ENCODE data around the gene UBTD1. TPM values are rescaled to one million over a fixed set of nuclear protein-coding genes. Genes with fewer than 3 reads are reported as not detected.

Gene UBTD1
- total and polyA plus RNA-seq, 8 donors = 3.9 to 9.0 (median 5.4) TPM

DNA sequence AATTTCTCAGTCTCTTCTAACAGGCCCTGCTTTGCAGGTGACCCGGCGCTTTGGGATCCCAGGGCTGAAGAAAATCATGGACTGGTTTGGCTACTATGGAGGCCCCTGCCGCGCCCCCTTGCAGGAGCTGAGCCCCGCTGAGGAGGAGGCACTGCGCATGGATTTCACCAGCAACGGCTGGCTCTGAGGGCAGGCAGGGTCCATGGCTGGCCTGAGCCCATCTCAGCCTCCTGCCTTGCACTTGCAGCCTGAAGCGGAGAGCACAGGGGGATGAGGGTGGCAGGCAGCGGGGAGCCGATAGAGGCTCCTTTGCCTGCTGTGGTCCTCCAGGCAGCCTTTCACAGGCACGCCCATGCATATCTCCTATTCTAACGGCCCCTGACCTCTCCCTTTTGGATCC, 112.7 kb downstream of the UBTD1 start:
- TF ChIP-seq, protein P1, sequence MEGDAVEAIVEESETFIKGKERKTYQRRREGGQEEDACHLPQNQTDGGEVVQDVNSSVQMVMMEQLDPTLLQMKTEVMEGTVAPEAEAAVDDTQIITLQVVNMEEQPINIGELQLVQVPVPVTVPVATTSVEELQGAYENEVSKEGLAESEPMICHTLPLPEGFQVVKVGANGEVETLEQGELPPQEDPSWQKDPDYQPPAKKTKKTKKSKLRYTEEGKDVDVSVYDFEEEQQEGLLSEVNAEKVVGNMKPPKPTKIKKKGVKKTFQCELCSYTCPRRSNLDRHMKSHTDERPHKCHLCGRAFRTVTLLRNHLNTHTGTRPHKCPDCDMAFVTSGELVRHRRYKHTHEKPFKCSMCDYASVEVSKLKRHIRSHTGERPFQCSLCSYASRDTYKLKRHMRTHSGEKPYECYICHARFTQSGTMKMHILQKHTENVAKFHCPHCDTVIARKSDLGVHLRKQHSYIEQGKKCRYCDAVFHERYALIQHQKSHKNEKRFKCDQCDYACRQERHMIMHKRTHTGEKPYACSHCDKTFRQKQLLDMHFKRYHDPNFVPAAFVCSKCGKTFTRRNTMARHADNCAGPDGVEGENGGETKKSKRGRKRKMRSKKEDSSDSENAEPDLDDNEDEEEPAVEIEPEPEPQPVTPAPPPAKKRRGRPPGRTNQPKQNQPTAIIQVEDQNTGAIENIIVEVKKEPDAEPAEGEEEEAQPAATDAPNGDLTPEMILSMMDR (IDR thresholded peaks at IDR 0.05) = no peak
- FAIRE-seq (no peak), ATAC-seq (no peak), DNase-seq (no peak)
- 85 to 89% methylated on average over 12 of the region's 12 CpGs for WGBS, 2 donors
- intact Hi-C loops (cut with DNase I) = no loop called here
- Histone ChIP-seq H3K36me3 (no peaks in the 10 kb centered on the region), H3K27me3 (no peaks in the 10 kb centered on the region), H3K27ac (no peak overlapping the region), H3K4me3 (no peak overlapping the region), H3K4me1 (no peaks in the 10 kb centered on the region), H3K9me3 (no peaks in the 10 kb centered on the region)

DNA sequence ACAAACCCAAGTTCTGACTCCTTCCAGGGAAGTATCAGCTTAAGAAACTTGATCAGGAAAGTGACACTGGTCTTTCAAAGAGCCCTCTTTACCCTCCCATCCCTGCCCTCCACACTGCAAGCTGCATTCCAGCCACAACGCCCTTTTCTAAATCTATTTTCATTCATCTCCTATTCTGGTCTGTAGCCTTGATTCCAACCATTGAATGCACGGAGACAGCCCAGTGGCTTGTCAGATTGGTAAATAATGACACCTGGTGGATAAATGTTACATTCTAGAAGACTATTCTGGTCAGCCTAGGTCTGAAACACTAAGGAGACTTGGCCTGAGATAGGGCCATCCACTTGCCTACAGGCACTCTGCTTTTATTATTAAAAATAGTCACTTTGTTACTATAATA, 113.7 kb downstream of the UBTD1 start:
- intact Hi-C loops (cut with DNase I) = no loop called here
- H3K36me3 ChIP-seq = no peaks in the 10 kb centered on the region
- no peak for DNase-seq
- TF ChIP-seq, protein P1 (IDR thresholded peaks at IDR 0.05) = no peak
- FAIRE-seq = peak; percentile 17
- H3K4me1 ChIP-seq = no peaks in the 10 kb centered on the region
- no peak overlapping the region for H3K4me3 ChIP-seq
- 40 to 51% methylated on average over 2 of the region's 2 CpGs for WGBS, 2 donors
- H3K9me3 ChIP-seq = no peaks in the 10 kb centered on the region
- no peaks in the 10 kb centered on the region for H3K27me3 ChIP-seq
- H3K27ac ChIP-seq = no peak overlapping the region
- ATAC-seq = peak in 3 of 4 donors; percentile 76 to 90 (median 81)

DNA sequence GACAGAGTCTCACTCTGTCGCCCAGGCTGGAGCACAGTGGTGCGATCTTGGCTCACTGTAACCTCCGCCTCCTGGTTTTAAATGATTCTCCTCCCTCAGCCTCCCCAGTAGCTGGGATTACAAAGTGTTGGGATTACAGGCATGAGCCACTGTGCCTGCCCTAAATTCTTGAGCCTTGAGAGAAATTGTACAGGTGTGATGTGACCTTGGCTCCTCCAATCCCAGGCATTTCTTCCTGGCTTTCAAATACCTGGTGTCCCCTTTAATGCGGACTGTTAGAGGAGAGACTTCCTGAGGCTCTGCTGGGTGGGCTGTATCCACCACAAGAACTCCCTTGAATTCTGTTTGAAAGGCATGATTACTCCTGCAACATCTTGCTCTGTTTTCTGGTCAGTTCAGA, 119.6 kb downstream of the UBTD1 start:
- Histone ChIP-seq H3K9me3 (no peaks in the 10 kb centered on the region), H3K4me3 (no peak overlapping the region), H3K27ac (no peak overlapping the region), H3K27me3 (no peaks in the 10 kb centered on the region), H3K4me1 (peaks cover 0 to 2% (median 0%) of the 10 kb centered on the region in 3 donors), H3K36me3 (no peaks in the 10 kb centered on the region)
- TF ChIP-seq, protein P1 (IDR thresholded peaks at IDR 0.05) = no peak
- DNase-seq (no peak), FAIRE-seq (no peak), ATAC-seq (peak in 2 of 4 donors; percentile 57 to 82)
- WGBS, 2 donors = 77 to 80% methylated on average over 4 of the region's 4 CpGs
- intact Hi-C loops (cut with DNase I) = no loop called here

DNA sequence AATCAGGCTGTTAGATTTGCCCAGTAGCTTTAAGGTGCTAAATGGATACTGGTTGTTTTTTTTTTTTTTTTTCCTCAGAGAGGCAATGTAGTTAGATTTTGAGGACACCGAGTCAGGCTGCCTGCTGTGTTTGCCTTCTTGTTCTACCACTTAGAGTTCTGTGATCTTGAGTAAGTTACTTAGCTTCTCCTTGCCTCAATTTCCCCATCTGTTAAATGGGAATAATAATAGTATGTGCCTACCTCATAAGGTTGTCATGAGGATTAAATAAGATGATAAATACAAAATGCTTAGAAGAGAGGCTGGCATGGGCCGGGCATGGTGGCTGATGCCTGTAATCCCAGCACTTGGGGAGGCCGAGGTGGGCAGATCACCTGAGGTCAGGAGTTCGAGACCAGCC, 120.0 kb downstream of the UBTD1 start:
- 93 to 94% methylated on average over 4 of the region's 4 CpGs for WGBS, 2 donors
- TF ChIP-seq, protein P1 (IDR thresholded peaks at IDR 0.05) = no peak
- Histone ChIP-seq H3K27ac (no peak overlapping the region), H3K9me3 (no peaks in the 10 kb centered on the region), H3K27me3 (no peaks in the 10 kb centered on the region), H3K4me1 (peaks cover 0 to 3% (median 0%) of the 10 kb centered on the region in 3 donors), H3K36me3 (no peaks in the 10 kb centered on the region), H3K4me3 (no peak overlapping the region)
- intact Hi-C loops (cut with DNase I) = no loop called here
- no peak for FAIRE-seq
- no peak for DNase-seq
- no peak for ATAC-seq

Other genes with a start within 250 kb of the UBTD1 start
- 1 to 10 TPM; 1.3 to 4.8 (median 2.8) TPM for gene ARHGAP19, start 206.3 kb upstream of the UBTD1 start, total RNA-seq
- gene ARHGAP19, start 206.3 kb upstream of the UBTD1 start, polyA plus RNA-seq = 1 to 10 TPM; 1.1 to 2.3 TPM
- gene FRAT1, start 179.7 kb upstream of the UBTD1 start, total RNA-seq = 1 to 10 TPM; 2.6 to 5.2 (median 3.4) TPM
- 1 to 10 TPM; 1.6 to 1.7 TPM for gene FRAT1, start 179.7 kb upstream of the UBTD1 start, polyA plus RNA-seq
- gene FRAT2, start 164.2 kb upstream of the UBTD1 start, total RNA-seq = 10 to 100 TPM in 2 of 6 donors, 1 to 10 TPM in 4; 8.7 to 15.0 (median 9.9) TPM
- 1 to 10 TPM; 4.3 to 5.5 TPM for gene FRAT2, start 164.2 kb upstream of the UBTD1 start, polyA plus RNA-seq
- 10 to 100 TPM; 22.3 to 40.1 (median 27.1) TPM for gene RRP12, start 97.6 kb upstream of the UBTD1 start, total RNA-seq
- 10 to 100 TPM; 36.4 to 44.9 TPM for gene RRP12, start 97.6 kb upstream of the UBTD1 start, polyA plus RNA-seq
- gene PGAM1, start 72.7 kb upstream of the UBTD1 start, total RNA-seq = 10 to 100 TPM; 31.4 to 72.8 (median 46.6) TPM
- gene PGAM1, start 72.7 kb upstream of the UBTD1 start, polyA plus RNA-seq = 10 to 100 TPM; 22.2 to 59.5 TPM
- 10 to 100 TPM; 13.0 to 19.4 (median 17.9) TPM for gene EXOSC1, start 52.9 kb upstream of the UBTD1 start, total RNA-seq
- gene EXOSC1, start 52.9 kb upstream of the UBTD1 start, polyA plus RNA-seq = 10 to 100 TPM; 24.1 to 27.6 TPM
- 10 to 100 TPM; 11.4 to 22.7 (median 15.1) TPM for gene ZDHHC16, start 52.7 kb upstream of the UBTD1 start, total RNA-seq
- 10 to 100 TPM; 17.6 to 18.8 TPM for gene ZDHHC16, start 52.7 kb upstream of the UBTD1 start, polyA plus RNA-seq
- gene MMS19, start 502 bp upstream of the UBTD1 start, total RNA-seq = 10 to 100 TPM; 18.0 to 33.3 (median 22.3) TPM
- gene MMS19, start 502 bp upstream of the UBTD1 start, polyA plus RNA-seq = 10 to 100 TPM; 40.2 to 65.7 TPM
- gene ANKRD2, start 73.9 kb downstream of the UBTD1 start, total RNA-seq = under 1 TPM; 0.12 to 0.56 (median 0.29) TPM
- 1 to 10 TPM in 1 of 2 donors, under 1 TPM in 1; 0.61 to 1.6 TPM for gene ANKRD2, start 73.9 kb downstream of the UBTD1 start, polyA plus RNA-seq
- gene HOGA1, start 85.5 kb downstream of the UBTD1 start, total RNA-seq = 10 to 100 TPM in 2 of 6 donors, 1 to 10 TPM in 4; 7.2 to 14.9 (median 8.7) TPM
- gene HOGA1, start 85.5 kb downstream of the UBTD1 start, polyA plus RNA-seq = 10 to 100 TPM; 15.9 to 20.5 TPM
- gene C10orf62, start 90.8 kb downstream of the UBTD1 start, total RNA-seq = 1 to 10 TPM in 2 of 6 donors, under 1 TPM in 4; 0.34 to 1.9 (median 0.61) TPM
- under 1 TPM; 0.12 to 0.95 TPM for gene C10orf62, start 90.8 kb downstream of the UBTD1 start, polyA plus RNA-seq
- 1 to 10 TPM; 3.3 to 6.4 (median 4.5) TPM for gene MORN4, start 134.6 kb downstream of the UBTD1 start, total RNA-seq
- 1 to 10 TPM; 4.8 to 8.9 TPM for gene MORN4, start 134.6 kb downstream of the UBTD1 start, polyA plus RNA-seq
- gene PI4K2A, start 141.7 kb downstream of the UBTD1 start, total RNA-seq = 1 to 10 TPM; 2.2 to 8.9 (median 3.4) TPM
- 1 to 10 TPM; 3.4 to 5.4 TPM for gene PI4K2A, start 141.7 kb downstream of the UBTD1 start, polyA plus RNA-seq
- gene AVPI1, start 188.3 kb downstream of the UBTD1 start, total RNA-seq = 1 to 10 TPM; 3.7 to 6.2 (median 4.6) TPM
- gene AVPI1, start 188.3 kb downstream of the UBTD1 start, polyA plus RNA-seq = 1 to 10 TPM; 4.1 to 9.1 TPM
- gene MARVELD1, start 214.8 kb downstream of the UBTD1 start, total RNA-seq = 10 to 100 TPM in 1 of 6 donors, 1 to 10 TPM in 5; 1.8 to 11.8 (median 3.6) TPM
- gene MARVELD1, start 214.8 kb downstream of the UBTD1 start, polyA plus RNA-seq = 1 to 10 TPM; 3.8 to 7.1 TPM
- gene ZFYVE27, start 238.2 kb downstream of the UBTD1 start, total RNA-seq = 10 to 100 TPM; 11.9 to 23.6 (median 14.3) TPM
- gene ZFYVE27, start 238.2 kb downstream of the UBTD1 start, polyA plus RNA-seq = 10 to 100 TPM; 22.3 to 34.9 TPM